H1 (cell line): ENCODE results near the gene FMC1. TPM values are rescaled to one million over a fixed set of nuclear protein-coding genes. Genes with fewer than 3 reads are reported as not detected.

Source experiments
- CTCF ChIA-PET: fragments of 300-600 bp; sonication (Branson Sonifier 250); formaldehyde crosslinking; loops from one replicate; lab custom pipeline; 2021; ENCODE audit not compliant: partially characterized antibody; lab: Charles Lee
- POLR2A ChIA-PET: fragments of 300-600 bp; sonication (Branson Sonifier 250); formaldehyde crosslinking; loops from one replicate; lab custom pipeline; 2021; ENCODE audit warnings: inconsistent platforms; ENCODE audit not compliant: partially characterized antibody; lab: Charles Lee
- DNase-seq, 2 experiments: peaks; one replicate each; pipeline versions ENCODE4 v3.0.0 to v3.0.0-alpha.2; 2010 to 2022; ENCODE audit warnings: low spot score in 2 of 2, low read depth in 1 of 2, mixed read lengths in 1 of 2
- FAIRE-seq: peaks from 2 replicates; lab custom pipeline; 2011; peaks lifted over from hg19 to GRCh38; lab: Jason Lieb, UNC
- H2AFZ ChIP-seq: 2 replicates; pipeline ENCODE4 v1.8.1; 2012; ENCODE audit warnings: low read length, inconsistent platforms
- H2AK5ac ChIP-seq: 2 replicates; pipeline ENCODE4 v1.6.1; 2013; ENCODE audit warnings: low read depth, low read length
- H2BK120ac ChIP-seq: replicated peaks from 2 replicates; pipeline ENCODE3; 2013; ENCODE audit warnings: low read depth, low read length, inconsistent platforms
- H2BK12ac ChIP-seq: 2 replicates; pipeline ENCODE4 v1.6.1; 2013; ENCODE audit warnings: low read depth, low read length
- H2BK15ac ChIP-seq: 2 replicates; pipeline ENCODE4 v1.6.1; 2013; ENCODE audit warnings: low read length
- H2BK20ac ChIP-seq: 2 replicates; pipeline ENCODE4 v1.6.1; 2013; ENCODE audit warnings: low read length
- H2BK5ac ChIP-seq: 2 replicates; pipeline ENCODE4 v1.6.1; 2013; ENCODE audit warnings: low read depth, low read length
- H3K14ac ChIP-seq: 2 replicates; pipeline ENCODE4 v1.6.1; 2013; ENCODE audit warnings: inconsistent platforms; ENCODE audit not compliant: insufficient read length
- H3K18ac ChIP-seq: 2 replicates; pipeline ENCODE4 v1.6.1; 2013; ENCODE audit warnings: low read length; ENCODE audit errors: extremely low read depth
- H3K23ac ChIP-seq: 2 replicates; pipeline ENCODE4 v1.6.1; 2013; ENCODE audit warnings: inconsistent platforms; ENCODE audit not compliant: insufficient read length
- H3K23me2 ChIP-seq: 2 replicates; pipeline ENCODE4 v1.6.1; 2013; ENCODE audit warnings: low read depth, low read length
- H3K27ac ChIP-seq: 2 replicates; pipeline ENCODE4 v1.6.1; 2011; ENCODE audit warnings: low read depth, low read length, inconsistent platforms
- H3K27me3 ChIP-seq, 4 experiments: replicated peaks in 1 of 4; 1 replicate in 1 of 4; 2 replicates in 3 of 4; pipeline versions ENCODE4 v1.6.1 to v1.8.1; 2011 to 2013; ENCODE audit warnings: low read length in 3 of 4, mild to moderate bottlenecking in 3 of 4, inconsistent platforms in 2 of 4, mixed read lengths in 2 of 4, moderate library complexity in 1 of 4; ENCODE audit not compliant: control insufficient read depth in 3 of 4, insufficient read depth in 3 of 4; ENCODE audit errors: extremely low read depth in 1 of 4
- H3K36me3 ChIP-seq, 4 experiments: 2 replicates each; pipeline versions ENCODE4 v1.6.1 to v1.8.1; 2011 to 2013; ENCODE audit warnings: mild to moderate bottlenecking in 4 of 4, low read length in 3 of 4, moderate library complexity in 2 of 4, control low read depth in 1 of 4, inconsistent platforms in 1 of 4; ENCODE audit not compliant: insufficient read depth in 4 of 4, control insufficient read depth in 2 of 4
- H3K4ac ChIP-seq: replicated peaks from 2 replicates; pipeline ENCODE3; 2013; ENCODE audit warnings: low read length, low read depth, mixed read lengths, inconsistent platforms; ENCODE audit not compliant: insufficient read length
- H3K4me1 ChIP-seq, 4 experiments: replicated peaks in 1 of 4; 1 replicate in 1 of 4; 2 replicates in 3 of 4; pipeline versions ENCODE4 v1.6.1 to v1.8.1; 2011 to 2013; ENCODE audit warnings: low read length in 3 of 4, inconsistent platforms in 2 of 4, mixed read lengths in 1 of 4; ENCODE audit not compliant: insufficient read depth in 4 of 4, control insufficient read depth in 3 of 4
- H3K4me2 ChIP-seq, 2 experiments: 2 replicates each; pipeline versions ENCODE4 v1.6.1 to v1.8.1; 2011 to 2013; ENCODE audit warnings: low read depth in 2 of 2, low read length in 2 of 2, control low read depth in 1 of 2, inconsistent platforms in 1 of 2, mild to moderate bottlenecking in 1 of 2; ENCODE audit not compliant: insufficient read depth in 1 of 2
- H3K4me3 ChIP-seq, 4 experiments: fragments of 200-600, 300-600 bp in 1 of 4; sonication (generic), shearing (Covaris generic), sonication (Bioruptor Twin) in 1 of 4; 2 replicates each; pipeline versions ENCODE4 v1.5.1 to v1.8.1; 2011 to 2016; ENCODE audit warnings: low read length in 4 of 4, low read depth in 3 of 4, control low read depth in 2 of 4, inconsistent platforms in 2 of 4, mild to moderate bottlenecking in 2 of 4, mixed read lengths in 1 of 4, moderate library complexity in 1 of 4; ENCODE audit not compliant: insufficient read depth in 2 of 4; ENCODE audit errors: extremely low read depth in 1 of 4
- H3K56ac ChIP-seq: replicated peaks from 2 replicates; pipeline ENCODE3; 2013; ENCODE audit warnings: low read depth, mild to moderate bottlenecking, mixed read lengths, low read length, inconsistent platforms; ENCODE audit not compliant: insufficient read length
- H3K79me1 ChIP-seq: 2 replicates; pipeline ENCODE4 v1.6.1; 2013; ENCODE audit warnings: low read depth, low read length, control low read depth
- H3K79me2 ChIP-seq, 2 experiments: 2 replicates each; pipeline versions ENCODE4 v1.6.1 to v1.8.1; 2012 to 2013; ENCODE audit warnings: low read length in 2 of 2, mild to moderate bottlenecking in 2 of 2, inconsistent platforms in 1 of 2; ENCODE audit not compliant: insufficient read depth in 2 of 2, control insufficient read depth in 1 of 2
- H3K9ac ChIP-seq, 4 experiments: replicated peaks in 1 of 4; 1 replicate in 1 of 4; 2 replicates in 3 of 4; pipeline versions ENCODE4 v1.6.1 to v1.8.1; 2011 to 2013; ENCODE audit warnings: low read depth in 3 of 4, low read length in 3 of 4, control low read depth in 2 of 4, mild to moderate bottlenecking in 2 of 4, moderate library complexity in 2 of 4, inconsistent platforms in 1 of 4; ENCODE audit errors: extremely low read depth in 1 of 4
- H3K9me3 ChIP-seq, 2 experiments: 2 replicates each; pipeline versions ENCODE4 v1.6.1 to v1.8.1; 2012 to 2013; ENCODE audit warnings: mild to moderate bottlenecking in 2 of 2, moderate library complexity in 2 of 2, control low read depth in 1 of 2, inconsistent platforms in 1 of 2, low read depth in 1 of 2, low read length in 1 of 2, mixed read lengths in 1 of 2; ENCODE audit not compliant: insufficient read depth in 2 of 2
- H4K20me1 ChIP-seq, 2 experiments: replicated peaks in 1 of 2; 2 replicates each; pipeline versions ENCODE3 to v1.8.1; 2011 to 2013; ENCODE audit warnings: inconsistent platforms in 2 of 2, low read length in 2 of 2, mild to moderate bottlenecking in 1 of 2; ENCODE audit not compliant: insufficient read depth in 2 of 2, control insufficient read depth in 1 of 2
- H4K5ac ChIP-seq: 2 replicates; pipeline ENCODE4 v1.6.1; 2013; ENCODE audit warnings: low read length, low read depth, mixed read lengths, inconsistent platforms; ENCODE audit not compliant: insufficient read length
- H4K8ac ChIP-seq: 2 replicates; pipeline ENCODE4 v1.8.0; 2013; ENCODE audit warnings: mild to moderate bottlenecking, moderate library complexity, low read length, inconsistent platforms; ENCODE audit not compliant: insufficient read depth; ENCODE audit errors: extremely low read depth
- H4K91ac ChIP-seq: replicated peaks from 2 replicates; pipeline ENCODE3; 2013; ENCODE audit warnings: low read length, mixed read lengths, inconsistent platforms; ENCODE audit not compliant: insufficient read length
- BCL11A ChIP-seq, 2 experiments: IDR thresholded peaks; one replicate each; pipeline ENCODE4 v1.6.1; 2011; ENCODE audit warnings: low read depth in 2 of 2, low read length in 2 of 2, mild to moderate bottlenecking in 2 of 2
- BRCA1 ChIP-seq: IDR thresholded peaks from 2 replicates; pipeline ENCODE4 v1.6.1; 2012; ENCODE audit warnings: low read depth, low read length, improper control_type of control experiment
- CREB1 ChIP-seq: IDR thresholded peaks from 2 replicates; pipeline ENCODE4 v1.6.1; 2012; ENCODE audit warnings: inconsistent platforms
- CTBP2 ChIP-seq: IDR thresholded peaks from 2 replicates; pipeline ENCODE4 v1.7.0; 2011; ENCODE audit warnings: borderline replicate concordance, mild to moderate bottlenecking, moderate library complexity, mixed read lengths, low read length; ENCODE audit not compliant: insufficient read depth, insufficient read length
- KDM1A ChIP-seq: fragments of 200-600, 300-600 bp; sonication (generic); IDR thresholded peaks from 2 replicates; pipeline ENCODE4 v1.7.1; 2016; ENCODE audit warnings: mild to moderate bottlenecking, low read length, borderline replicate concordance
- SAP30 ChIP-seq: fragments of 300-600 bp; sonication (generic); IDR thresholded peaks from 2 replicates; pipeline ENCODE4 v1.7.1; 2012; ENCODE audit warnings: low read length, moderate library complexity, mild to moderate bottlenecking, inconsistent platforms; ENCODE audit not compliant: insufficient read depth, insufficient replicate concordance
- SIN3A ChIP-seq, 2 experiments: IDR thresholded peaks in 1 of 2; conservative IDR thresholded peaks in 1 of 2; 2 replicates each; pipeline ENCODE4 v1.6.1; 2011 to 2012; ENCODE audit warnings: low read length in 2 of 2, improper control_type of control experiment in 1 of 2, low read depth in 1 of 2, mild to moderate bottlenecking in 1 of 2
- TAF7 ChIP-seq: optimal IDR thresholded peaks from 2 replicates; pipeline ENCODE3; 2011; ENCODE audit warnings: low read depth, mild to moderate bottlenecking, inconsistent platforms, low read length, moderate library complexity, borderline replicate concordance
- WGBS, 2 experiments: shearing (Covaris generic) in 1 of 2; methylation state at CpG; one replicate each; pipeline versions ENCODE4 v1.1.6 to v1.1.7; 2013 to 2015; ENCODE audit warnings: low lambda C conversion rate in 2 of 2, mixed read lengths in 2 of 2, inconsistent platforms in 1 of 2, low coverage in 1 of 2, missing lambda C conversion rate in 1 of 2; ENCODE audit not compliant: insufficient replicate concordance in 2 of 2, insufficient coverage in 1 of 2, insufficient read length in 1 of 2; ENCODE audit errors: extremely low coverage in 1 of 2, missing lambda C conversion rate in 1 of 2; 5-methylcytosine and 5-hydroxymethylcytosine counted together
- polyA plus RNA-seq, 7 experiments: library from polyadenylated mRNA; depleted of rRNA in 3 of 7; stranded (reverse) in 5 of 7; unstranded in 2 of 7; fragments of >200 nt in 5 of 7; fragments of 200-250 nt in 2 of 7; gene quantifications; 1 replicate in 5 of 7; 2 replicates in 1 of 7; 4 replicates in 1 of 7; pipeline versions ENCODE4 v1.2.1 to v1.2.3, GENCODE V29; 2011 to 2013; ENCODE audit warnings: missing spikeins in 2 of 7, mixed read lengths in 2 of 7
- total RNA-seq: library from RNA; stranded (reverse); fragmentation: NEBNext Ultra II Directional; extraction: Animal tissue kit (Norgen Biotek cat#: 25700); gene quantifications from 2 replicates; pipeline ENCODE4 v1.2.1, GENCODE V29; 2021

Gene FMC1
- total and polyA plus RNA-seq, 2 of the 8 experiments (the other 6 are each of a cell fraction or from before 2014, with no cell fraction given): 15.8 to 28.4 TPM

- CTCF ChIA-PET: interaction anchor here (0.6 kb wide), 2 partner anchors 67 to 171 kb away, joined by 3 read pairs; no protein-coding TSS in a partner anchor
- no peak for FAIRE-seq
- no peak for TF ChIP-seq BCL11A (IDR thresholded peaks at IDR 0.05; ENCODE audit: low read depth in 2 of 2, low read length in 2 of 2)
- no peak for TF ChIP-seq KDM1A
- TF ChIP-seq CTBP2: no peak
- TF ChIP-seq TAF7: no peak
- TF ChIP-seq CREB1: no peak
- no peak for TF ChIP-seq BRCA1
- no peak for TF ChIP-seq SIN3A (conservative IDR thresholded peaks at IDR 0.05 in 1 of 2, IDR thresholded peaks at IDR 0.05 in 1 of 2; ENCODE audit: low read depth in 1 of 2, low read length in 2 of 2)
- no peak for TF ChIP-seq SAP30
Observed at GRCh38 chr7:139355320-139355719, 14.2 kb downstream of the FMC1 start.

More at GRCh38 chr7:139355320-139355719, 14.2 kb downstream of the FMC1 start:
- Histone ChIP-seq H3K4me3 (no peak overlapping the region), H2BK120ac (no peak overlapping the region), H3K4me2 (no peak overlapping the region), H4K20me1 (no peaks in the 10 kb centered on the region), H3K9me3 (no peaks in the 10 kb centered on the region), H2BK5ac (no peak overlapping the region), H2AK5ac (no peak overlapping the region), H3K23ac (no peak overlapping the region), H2BK12ac (no peak overlapping the region), H3K79me1 (no peaks in the 10 kb centered on the region), H3K36me3 (no peaks in the 10 kb centered on the region; a peak in 1 of 8 replicates), H3K4me1 (peaks cover 0 to 5% (median 2%) of the 10 kb centered on the region in 4 experiments; a peak in 4 of 7 replicates), H4K5ac (no peak overlapping the region), H2BK15ac (no peak overlapping the region), H3K27me3 (no peaks in the 10 kb centered on the region), H4K8ac (no peak overlapping the region), H3K9ac (no peak overlapping the region), H3K4ac (no peak overlapping the region), H3K27ac (no peak overlapping the region), H4K91ac (no peak overlapping the region), H3K14ac (no peak overlapping the region), H2BK20ac (no peak overlapping the region), H2AFZ (no peak overlapping the region), H3K79me2 (no peaks in the 10 kb centered on the region), H3K18ac (no peak overlapping the region), H3K56ac (no peak overlapping the region), H3K23me2 (no peaks in the 10 kb centered on the region; the same call in 1 of the 2 replicates)
- DNase-seq: no peak
- POLR2A ChIA-PET: interaction anchor here (0.6 to 1.7 kb wide), 4 partner anchors 10 to 301 kb away, joined by 3 to 7 read pairs (median 4); no protein-coding TSS in a partner anchor
- WGBS, 2 experiments: 100% methylated on average over 1 of the region's 1 CpG; no CpG with 5 or more reads in 1 of the 2 experiments
